Activated CD4-positive, CD25-positive, alpha-beta regulatory T cell treated with anti-CD3 and anti-CD28 coated beads, Interleukin-2, amount 50 U/mL, for 16 hours (primary cell): ENCODE measurements around the gene NFKB2.

Experiments
- DNase-seq: peaks from one replicate; pipeline ENCODE4 v3.0.0-alpha.2; 2020; ENCODE audit warnings: low read depth, low spot score

NFKB2 gene

DNA sequence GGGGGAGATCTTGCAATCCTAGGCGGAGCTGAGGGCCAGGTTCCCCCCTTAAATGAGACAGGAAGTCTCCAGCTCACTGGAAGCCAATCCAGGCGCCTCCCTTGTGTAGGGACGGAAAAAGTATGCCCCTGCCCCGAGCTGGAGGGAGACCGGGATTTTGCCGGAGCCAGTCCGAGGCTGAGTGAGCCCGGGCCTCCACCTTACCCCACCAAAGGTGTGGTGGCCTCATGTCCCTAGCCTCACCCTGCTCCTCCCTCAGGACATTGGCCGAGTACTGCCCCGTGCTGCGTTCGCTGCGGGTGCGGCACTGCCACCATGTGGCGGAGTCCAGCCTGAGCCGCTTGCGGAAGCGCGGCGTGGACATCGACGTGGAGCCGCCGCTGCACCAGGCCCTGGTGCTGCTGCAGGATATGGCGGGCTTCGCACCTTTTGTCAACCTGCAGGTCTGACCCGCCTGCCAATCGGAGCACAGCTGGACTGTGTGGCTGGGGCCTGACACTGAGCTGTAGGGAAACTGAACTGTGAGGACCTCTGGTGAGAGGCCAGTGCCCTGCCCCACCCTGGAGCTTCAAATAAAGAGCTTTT is 27.1 kb downstream of the NFKB2 start:
- no peak for DNase-seq

DNA sequence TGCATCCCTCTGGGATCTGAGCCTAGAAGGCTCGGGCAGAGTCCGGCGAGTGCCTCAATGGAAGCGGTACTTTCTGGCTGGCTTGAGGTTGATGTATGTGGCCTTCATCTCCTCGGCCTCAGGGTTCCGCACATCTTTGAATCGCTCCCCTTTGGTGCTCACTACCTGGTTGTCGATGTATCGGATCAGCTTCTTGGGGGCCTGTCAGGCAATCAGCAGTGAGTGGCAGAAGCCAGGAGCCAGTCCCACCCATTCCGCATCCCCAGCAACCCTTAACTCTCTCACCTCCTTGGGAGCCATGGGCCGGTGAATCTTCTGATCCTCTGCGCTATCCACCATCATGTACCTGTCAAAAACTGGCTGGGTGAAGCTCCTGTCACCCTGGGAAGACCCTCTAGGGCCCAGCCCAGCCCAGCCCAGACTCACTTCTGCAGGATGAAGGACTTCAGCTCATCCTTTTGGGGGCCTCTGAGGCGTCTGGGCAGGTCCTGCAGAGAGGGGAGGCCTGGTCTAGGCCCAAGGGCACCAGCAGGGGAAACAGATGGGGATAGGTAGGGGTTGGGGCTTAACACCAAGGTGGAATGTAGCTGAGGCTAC is 28.0 kb downstream of the NFKB2 start:
- DNase-seq = no peak

DNA sequence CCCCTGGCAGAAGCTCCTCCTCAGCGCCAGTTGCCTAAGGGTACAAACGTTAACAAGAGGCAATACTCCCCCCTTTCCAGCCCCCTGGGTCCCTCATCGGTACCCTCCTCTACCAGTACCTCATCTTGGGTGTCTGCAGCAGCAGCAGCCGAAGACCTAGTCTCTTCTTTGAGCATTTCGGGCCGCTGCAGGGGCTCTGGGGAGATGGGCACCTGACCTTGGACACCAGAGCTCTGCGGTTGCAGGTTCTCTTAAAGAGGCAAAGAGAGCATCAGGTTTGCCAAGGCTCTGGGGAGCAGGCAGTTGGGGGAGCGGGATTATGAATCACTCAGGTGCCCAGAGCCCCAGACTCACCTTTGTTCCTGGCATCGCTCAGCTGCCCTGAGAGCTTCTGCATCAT is 28.6 kb downstream of the NFKB2 start:
- DNase-seq = no peak

DNA sequence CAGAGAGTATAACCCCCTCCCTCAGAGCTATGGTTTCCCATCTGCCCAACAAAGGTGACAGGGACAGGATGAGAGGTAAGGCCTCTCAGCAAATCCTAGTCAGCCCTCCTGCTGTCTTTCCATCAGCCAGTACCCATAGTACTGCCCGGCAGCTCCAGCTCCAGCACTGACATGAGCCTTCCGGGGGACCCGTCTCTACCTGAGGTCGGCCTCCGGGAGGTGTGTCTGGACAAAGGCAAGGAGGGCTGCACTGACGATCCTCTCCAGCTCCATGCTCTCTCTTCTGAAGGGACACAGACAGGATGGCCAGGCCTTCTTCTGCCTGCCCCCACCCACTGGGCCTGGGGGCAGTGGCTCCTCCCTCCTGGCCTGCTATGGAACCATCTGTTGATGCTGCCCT is 29.4 kb downstream of the NFKB2 start:
- DNase-seq = no peak

DNA sequence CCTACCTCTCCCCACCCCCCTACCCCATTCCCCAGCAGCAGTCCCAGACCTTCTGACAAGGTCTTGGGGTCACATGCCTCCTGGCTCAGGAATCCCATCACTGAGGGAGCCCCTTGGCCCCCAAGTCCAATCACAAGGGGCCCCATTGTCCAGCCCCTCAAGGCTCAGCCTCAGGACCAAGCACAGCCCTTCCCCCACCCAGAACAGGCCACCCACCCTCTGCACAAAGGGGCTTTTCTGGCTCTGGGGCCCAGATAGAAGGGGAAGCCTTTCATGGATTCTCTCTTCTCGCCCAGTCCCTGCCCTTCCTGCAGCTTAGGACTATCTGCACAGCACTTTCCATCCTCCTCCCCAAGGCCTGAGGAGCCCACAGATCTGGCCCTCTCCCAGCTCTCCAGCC is 29.9 kb downstream of the NFKB2 start:
- DNase-seq = no peak

DNA sequence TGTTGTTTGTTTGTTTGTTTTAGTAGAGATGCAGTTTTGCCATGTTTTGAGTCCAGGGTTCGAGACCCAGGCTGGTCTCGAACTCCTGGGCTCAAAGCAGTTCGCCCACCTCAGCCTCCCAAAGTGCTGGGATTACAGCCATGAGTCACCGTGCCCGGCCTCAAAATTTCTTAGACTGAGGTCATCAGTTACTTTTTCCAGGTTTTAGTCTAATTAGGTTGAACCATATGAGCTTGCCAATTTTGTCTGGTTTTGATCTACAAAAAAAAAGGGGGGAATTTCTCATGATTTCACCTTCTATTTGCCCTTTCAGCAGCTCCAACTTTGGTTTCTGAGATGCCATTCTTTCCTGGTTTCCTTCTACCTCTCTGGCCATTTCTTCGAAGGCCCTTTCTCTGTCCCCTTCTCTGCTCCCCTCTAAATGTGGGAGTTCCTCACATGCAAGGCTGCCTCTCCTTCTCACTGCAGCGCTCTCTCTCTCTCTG is 31.3 kb downstream of the NFKB2 start:
- DNase-seq = no peak

DNA sequence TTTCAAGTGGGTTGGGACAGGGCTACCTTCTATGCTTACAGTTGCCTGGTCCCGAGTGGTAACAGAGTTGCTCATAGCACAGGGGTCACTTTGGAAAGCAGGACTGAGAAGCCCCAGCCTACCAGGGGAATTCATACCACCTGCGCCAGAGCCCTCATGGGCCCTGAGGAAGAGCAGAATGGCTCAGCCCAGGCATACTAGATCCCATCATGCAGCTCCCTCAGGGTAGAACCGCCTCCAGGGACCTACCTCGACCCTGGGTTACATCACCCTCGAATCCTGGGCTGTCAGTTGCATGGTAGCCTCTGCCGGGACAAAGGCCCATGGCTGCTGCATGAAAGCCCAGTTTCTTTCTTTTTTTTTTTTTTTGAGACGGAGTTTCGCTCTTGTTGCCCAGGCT is 34.0 kb downstream of the NFKB2 start:
- DNase-seq = no peak

DNA sequence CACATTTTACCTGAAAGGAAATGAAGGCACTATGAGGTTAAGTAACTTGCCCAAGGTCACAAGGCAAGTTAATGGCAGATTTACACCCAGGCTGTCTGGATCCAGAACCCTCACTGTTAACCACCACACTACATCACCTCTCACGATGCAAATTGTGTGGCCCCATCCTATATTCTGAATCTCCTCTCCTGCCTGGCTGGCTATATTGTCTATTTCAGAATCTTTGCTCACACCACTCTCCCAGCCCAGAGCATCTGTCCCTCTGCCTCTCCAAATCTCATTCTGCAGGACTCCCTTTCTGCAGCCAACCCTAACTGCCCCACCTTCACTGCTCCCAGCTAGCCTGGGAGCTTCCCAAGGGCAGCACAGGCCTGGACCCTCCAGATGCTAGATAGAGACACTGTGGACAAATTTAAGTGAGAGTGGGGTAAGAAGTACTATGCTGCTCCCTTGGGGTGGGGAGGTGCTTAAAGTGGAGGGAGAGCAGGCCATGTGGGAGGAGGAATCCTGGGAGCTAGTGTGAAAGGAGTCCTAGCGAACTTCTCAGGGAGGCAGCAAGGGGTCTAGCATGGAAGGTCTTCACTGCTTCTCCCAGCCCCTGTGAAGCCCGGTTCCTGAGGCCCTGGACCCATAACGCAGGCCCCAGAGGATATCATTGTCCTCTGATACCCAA is 36.1 kb downstream of the NFKB2 start:
- DNase-seq = no peak

DNA sequence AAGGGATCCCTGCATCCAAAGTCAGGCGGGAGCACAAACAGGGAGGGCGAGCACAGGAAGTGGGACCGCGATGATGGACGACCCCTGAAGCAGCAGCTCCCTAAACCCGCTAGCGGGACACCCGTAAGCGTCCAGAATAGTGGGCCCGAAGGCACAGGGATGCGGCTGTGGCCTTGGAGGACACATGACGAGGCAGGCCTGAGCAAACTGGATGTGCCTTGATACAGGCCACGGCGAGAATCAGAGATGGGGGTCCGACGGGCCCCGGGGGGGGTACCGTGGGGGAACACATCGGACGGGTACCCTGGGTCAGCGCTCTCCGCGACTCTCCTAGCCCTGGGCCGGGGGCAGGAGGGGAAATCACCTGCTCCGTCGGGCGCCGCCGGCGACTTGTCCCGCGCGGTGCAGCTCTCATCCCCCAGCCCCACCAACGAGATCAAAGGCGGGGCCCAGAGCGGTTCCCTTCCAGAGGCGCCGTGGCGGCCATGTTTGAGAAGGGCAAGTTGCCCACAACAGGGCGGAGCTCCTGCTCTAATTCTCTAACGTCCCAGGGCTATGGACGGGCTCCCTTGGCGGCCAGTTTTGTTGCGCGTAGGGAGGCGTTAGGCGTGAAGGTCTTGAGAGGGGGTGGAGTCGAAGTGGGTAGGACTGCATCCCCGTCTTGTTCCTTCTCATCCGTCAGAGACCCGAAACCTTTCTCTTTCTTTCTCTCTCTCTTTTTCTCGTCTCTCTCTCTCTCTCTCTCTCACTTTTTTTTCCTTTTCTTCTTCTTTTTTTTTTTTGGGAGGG is 36.9 kb downstream of the NFKB2 start, which contains the start of gene CUEDC2:
TSS of gene CUEDC2 (minus strand) at position 413 of the 789 bp plus-strand sequence. CDS start 7,386 bp downstream, outside the sequence.
- DNase-seq = peak; percentile 81

DNA sequence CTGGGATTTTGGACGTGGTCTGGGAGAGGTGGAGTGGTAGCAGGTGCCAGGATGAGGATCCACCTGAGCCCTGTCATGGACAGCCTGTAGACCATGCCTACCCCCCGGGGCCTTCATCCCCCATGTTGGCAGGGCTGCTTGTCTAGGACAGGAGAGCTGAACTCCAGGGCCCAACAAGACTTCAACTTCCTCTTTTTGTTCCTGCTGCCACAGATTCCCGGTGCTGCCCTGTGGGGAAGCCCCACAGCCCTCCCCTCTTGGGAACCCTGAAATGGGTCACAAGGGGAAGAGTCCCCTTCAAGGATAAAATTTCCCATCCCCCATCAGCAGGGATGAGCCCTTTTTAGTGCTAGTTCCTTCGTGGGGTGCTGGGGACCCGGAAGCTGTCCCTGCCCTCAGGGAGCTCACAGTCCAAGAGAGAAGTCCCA is 38.1 kb downstream of the NFKB2 start:
- DNase-seq = no peak

DNA sequence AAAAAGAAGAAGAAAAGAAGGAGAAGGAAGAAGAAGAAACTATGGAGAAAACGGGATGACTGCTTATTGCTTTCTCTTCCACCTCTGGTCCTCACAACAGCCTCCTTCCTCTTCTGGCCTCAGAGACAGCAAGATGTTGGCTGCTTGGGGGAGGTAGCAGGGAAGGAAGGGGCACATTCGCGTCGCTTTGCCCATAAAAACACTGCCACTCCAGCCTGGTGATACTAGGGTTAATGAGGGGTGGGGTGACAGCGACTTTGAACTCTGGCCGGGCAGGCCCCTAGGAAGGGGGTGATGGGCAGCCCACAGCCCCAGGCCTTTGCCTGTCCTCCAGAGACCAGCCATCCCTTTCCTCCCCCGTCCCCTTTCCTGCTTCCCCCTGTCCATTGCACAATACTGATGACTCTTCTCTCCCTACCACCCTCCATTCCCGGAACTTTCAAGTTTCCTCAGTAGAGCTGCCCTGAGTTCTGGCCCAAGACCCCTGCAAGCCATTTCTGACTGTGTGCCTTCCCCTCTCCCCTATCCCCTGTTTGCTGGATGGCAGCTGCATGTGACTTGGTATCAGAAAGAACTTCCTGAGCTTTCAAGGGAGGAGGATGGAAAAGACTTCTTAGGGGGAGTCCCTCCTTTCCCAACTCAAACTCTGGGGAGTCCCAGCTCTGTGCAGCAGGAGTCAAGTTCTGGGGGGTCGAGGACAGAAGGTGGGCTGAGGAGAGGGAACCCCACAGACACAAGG is 39.1 kb downstream of the NFKB2 start:
- no peak for DNase-seq

DNA sequence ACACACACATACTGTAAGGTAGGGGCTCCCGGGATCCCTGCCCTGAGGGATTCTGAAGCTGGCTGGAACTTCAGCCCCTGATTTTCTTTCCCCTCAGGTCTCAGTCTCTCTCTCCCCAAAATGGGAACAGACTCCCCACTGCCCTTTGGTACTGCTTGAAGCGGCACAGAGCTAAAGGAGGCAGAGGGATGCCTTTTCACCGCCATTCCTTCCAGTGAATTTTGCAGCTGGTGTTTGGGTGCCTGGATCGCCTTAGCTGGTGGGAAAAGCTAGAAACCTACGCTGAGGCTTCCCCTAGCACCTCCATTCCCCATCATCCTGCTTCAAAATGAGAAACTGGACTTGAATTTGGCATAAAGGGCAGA is 39.6 kb downstream of the NFKB2 start:
- no peak for DNase-seq

DNA sequence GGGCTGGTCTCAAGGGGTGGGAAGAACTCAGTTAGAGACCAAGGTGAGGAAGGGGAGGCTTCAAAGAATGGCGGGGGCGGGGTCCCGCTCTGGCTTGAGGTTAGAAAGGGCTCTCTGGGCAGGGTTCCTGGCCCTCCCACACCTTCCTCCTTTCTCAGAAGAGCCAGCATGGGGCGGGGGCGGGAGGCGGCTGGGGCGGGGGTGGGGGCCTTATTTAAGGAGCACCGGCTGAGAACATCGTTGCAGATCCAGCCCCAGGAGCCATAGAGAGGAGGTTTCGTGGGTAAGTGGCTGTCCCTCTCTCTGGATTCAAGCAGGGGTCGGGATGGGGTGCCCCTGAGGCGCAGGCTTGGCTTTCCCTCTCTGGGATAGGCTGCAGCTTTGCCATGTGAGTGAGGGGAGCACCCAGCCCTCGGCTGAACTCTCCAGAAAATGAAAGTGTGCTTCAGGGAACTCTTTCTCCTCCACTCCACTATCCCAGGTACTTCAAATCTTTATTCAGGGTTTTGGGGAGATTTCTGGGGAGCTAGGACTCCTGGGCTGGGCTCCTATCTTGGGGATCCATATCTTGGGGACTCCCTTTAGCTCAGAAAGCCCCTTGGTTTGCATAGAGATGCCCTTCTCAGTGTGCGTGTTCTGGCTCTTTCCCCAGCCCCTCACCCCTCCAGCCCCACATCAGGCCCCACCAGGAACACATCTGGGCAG is 40.2 kb downstream of the NFKB2 start:
- no peak for DNase-seq

DNA sequence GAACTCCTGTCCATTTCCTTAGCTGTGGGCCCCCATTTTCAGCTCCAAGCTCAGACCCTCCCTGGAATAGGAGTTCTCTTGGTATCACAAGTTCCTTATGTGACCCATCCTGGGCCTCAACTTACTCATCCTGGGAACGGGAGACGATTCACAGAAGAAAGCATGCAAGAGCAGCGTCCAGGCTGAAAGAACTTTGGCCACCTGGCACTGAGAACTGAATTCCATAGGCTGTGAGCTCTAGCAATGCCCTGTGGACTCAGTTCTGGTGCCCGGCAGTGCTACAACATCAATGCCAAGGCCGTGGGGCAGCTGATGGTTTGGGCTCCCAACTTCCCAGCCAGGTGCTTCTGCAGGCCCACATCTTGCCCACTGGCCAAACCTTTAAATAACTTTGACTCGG is 40.8 kb downstream of the NFKB2 start:
- no peak for DNase-seq

DNA sequence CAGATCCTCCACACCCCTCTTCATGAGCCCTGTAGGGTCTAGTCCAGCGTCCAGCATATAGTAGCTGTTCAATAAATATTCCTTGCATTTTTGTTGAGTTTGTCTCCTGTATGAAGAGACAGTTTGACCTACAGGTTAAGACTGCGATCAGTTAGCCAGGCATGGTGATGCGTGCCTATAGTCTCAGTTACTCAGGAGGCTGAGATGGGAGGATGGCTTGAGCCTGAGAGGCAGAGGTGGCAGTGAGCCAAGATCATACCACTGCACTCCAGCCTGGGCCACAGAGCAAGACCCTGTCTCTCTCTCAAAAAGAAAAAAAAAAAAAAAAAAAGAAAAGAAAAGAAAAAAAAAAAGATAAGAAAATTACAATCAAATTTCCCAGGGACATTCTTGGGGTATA is 42.0 kb downstream of the NFKB2 start:
- no peak for DNase-seq

DNA sequence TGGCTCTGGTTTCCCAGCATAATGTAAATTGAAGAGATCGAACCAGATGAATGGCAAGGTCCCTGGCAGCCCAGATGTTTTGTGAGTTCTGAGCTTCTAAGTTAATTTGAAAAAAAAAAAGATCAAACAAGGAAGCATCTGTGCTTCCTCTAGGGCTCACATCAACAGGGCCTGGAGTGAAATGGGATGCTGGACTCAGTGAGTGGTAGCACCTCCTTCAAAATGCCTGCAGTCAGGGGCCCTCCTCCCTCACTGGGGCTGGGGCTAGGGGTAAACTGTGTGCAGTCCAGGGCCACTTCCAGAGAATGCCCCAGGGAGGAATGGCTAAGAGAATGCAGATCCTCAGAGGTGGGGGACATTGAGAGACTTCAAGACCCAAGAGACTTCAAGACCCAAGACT is 42.9 kb downstream of the NFKB2 start:
- DNase-seq = no peak

DNA sequence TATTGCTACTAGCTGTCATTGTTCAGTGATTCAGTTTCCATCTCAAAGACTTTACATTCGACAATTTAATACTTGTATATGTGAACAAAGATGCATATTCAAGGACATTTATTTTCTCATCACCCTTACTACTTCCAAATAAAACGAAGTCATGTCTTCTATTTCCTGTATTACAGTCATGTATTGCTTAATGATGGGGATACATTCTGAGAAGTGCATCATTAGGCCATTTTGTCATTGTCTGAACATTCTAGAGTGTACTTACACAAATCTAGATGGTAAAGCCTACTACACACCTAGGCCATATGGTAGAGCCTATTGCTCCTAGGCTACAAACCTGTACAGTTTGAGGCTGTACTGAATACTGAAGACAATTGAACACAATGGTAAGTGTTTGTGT is 49.3 kb downstream of the NFKB2 start:
- DNase-seq = no peak

DNA sequence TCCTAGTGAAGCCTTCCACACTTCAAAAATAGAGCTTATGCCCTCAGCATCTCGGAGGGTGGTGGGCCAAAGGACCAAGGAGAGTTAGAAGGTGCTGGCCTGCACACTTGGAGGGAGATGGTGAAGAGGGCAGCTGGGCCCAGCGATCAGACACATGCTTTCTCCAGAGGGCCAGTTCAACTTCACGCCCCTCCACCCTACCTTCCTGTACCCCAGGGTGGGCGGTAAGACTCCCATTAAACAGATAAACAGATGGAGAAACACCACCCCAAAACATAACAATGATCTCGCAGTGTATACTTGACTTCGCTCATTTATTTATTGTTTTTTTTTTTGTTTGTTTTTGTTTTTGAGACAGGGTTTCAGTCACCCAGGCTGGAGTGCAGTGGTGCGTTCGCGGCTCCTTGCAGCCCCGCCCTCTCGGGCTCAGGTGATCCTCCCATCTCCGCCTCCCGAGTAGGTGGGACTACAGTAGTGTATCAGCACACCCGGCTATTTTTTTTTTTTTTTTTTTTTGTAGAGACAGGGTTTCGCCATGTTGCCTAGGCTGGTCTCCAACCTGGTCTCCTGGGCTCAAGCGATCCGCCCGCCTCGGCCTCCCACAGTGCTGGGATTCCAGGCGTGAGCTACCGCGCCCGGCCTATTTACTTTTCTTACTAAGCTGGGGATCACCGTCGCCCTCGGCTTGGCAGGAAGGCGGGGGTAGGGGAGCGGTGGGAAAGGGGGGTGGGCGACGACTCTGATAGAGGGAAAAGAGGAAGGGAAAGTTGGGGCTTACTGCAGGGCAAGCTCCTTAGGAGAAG is 54.0 kb downstream of the NFKB2 start:
- peak; percentile 71 for DNase-seq

DNA sequence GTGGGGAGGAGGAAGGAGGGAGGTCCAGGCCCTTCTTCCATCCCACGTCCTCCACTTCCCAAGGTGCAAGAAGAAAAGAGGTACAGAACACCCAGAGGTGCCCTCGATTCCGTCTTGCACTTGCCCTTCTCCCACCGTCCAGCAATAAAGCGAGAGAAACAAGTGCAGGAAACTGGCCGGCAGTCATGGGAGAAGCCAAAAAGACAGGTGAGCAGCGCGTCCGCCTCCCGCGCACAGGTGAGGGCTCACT is 54.5 kb downstream of the NFKB2 start:
- no peak for DNase-seq

DNA sequence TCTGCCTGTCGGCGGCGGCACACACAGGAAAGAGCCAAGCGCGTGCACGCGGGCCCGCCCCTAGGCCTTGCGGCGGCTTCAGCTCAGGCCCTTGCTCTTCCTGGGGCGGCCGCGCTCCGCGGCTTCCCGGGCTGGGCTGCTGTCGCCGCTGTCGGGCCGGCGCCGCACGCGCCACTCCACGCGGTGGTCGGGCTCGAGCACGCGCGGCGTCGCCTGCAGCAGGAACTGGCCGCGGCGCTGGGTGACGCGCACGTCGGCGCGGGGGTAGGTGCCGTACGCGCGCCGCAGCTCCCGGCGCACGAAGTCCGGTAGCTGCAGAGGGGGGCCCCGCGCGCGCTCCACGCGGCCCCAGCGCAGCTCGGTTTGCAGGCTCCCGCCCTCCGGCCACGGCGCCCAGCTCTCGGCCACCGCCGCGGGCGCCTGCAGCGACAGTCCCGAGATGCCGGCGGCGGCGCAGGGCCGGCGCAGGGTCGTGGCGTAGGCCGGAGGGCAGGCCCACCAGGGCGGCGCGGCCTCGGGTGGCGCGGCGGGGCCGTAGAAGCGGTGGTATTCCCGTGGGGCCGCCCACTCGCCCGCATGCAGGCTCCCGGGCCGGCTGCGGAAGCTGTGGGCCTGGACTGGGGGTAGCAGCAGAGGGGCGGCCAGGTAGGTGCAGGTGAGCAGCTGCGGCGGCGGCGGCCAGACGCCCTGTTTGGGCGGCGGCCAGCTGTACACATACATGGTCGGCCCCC is 55.0 kb downstream of the NFKB2 start:
- peak; percentile 64 for DNase-seq
